Neural progenitor cell (in vitro differentiated cells): ENCODE data around the gene PTGDR. TPM values are rescaled to one million over a fixed set of nuclear protein-coding genes. Genes with fewer than 3 reads are reported as not detected.

ENCODE experiments used
- DNase-seq: peaks from one replicate; pipeline ENCODE4 v3.0.0-alpha.2; 2016; ENCODE audit warnings: low spot score
- H2AFZ ChIP-seq: fragments of 200-600 bp; sonication (generic); replicated peaks from 2 replicates; pipeline ENCODE4 v1.6.1; 2016; ENCODE audit warnings: antibody characterized with exemption
- H3F3A ChIP-seq: fragments of 200-600 bp; sonication (generic); 2 replicates; pipeline ENCODE4 v1.6.1; 2016; ENCODE audit warnings: antibody characterized with exemption, low read depth
- H3K27ac ChIP-seq: fragments of 200-600 bp; sonication (generic); 2 replicates; pipeline ENCODE4 v1.5.1; 2016; ENCODE audit warnings: mild to moderate bottlenecking
- H3K27me3 ChIP-seq: fragments of 200-600 bp; sonication (generic); 2 replicates; pipeline ENCODE4 v1.6.1; 2016; ENCODE audit warnings: mild to moderate bottlenecking, moderate library complexity
- H3K36me3 ChIP-seq: fragments of 200-600 bp; sonication (generic); 2 replicates; pipeline ENCODE4 v1.5.1; 2016
- H3K4me1 ChIP-seq: fragments of 200-600 bp; sonication (generic); 2 replicates; pipeline ENCODE4 v1.6.1; 2016; ENCODE audit warnings: mixed run types
- H3K4me2 ChIP-seq: fragments of 200-600 bp; sonication (generic); 2 replicates; pipeline ENCODE4 v1.6.1; 2016
- H3K4me3 ChIP-seq: fragments of 200-600 bp; sonication (generic); 2 replicates; pipeline ENCODE4 v1.5.1; 2016
- H3K79me2 ChIP-seq: fragments of 200-600 bp; sonication (generic); 2 replicates; pipeline ENCODE4 v1.6.1; 2016; ENCODE audit warnings: low read depth
- H3K9ac ChIP-seq: fragments of 200-600 bp; sonication (generic); 2 replicates; pipeline ENCODE4 v1.6.1; 2016
- H3K9me3 ChIP-seq: fragments of 200-600 bp; sonication (generic); 2 replicates; pipeline ENCODE4 v1.5.1; 2016; ENCODE audit warnings: low read depth
- H4K20me1 ChIP-seq: fragments of 200-600 bp; sonication (generic); 2 replicates; pipeline ENCODE4 v1.6.1; 2016; ENCODE audit warnings: low read depth
- H3K27ac Mint-ChIP-seq: 3 replicates; pipeline ENCODE4 v1.8.0; 2021; ENCODE audit warnings: mixed read lengths
- H3K27me3 Mint-ChIP-seq: 2 replicates; pipeline ENCODE4 v1.8.0; 2022; ENCODE audit warnings: low read depth, mild to moderate bottlenecking, inconsistent platforms, moderate library complexity, mixed read lengths; ENCODE audit not compliant: insufficient read depth
- H3K36me3 Mint-ChIP-seq: 3 replicates; pipeline ENCODE4 v1.8.0; 2021; ENCODE audit warnings: mixed read lengths
- H3K4me1 Mint-ChIP-seq: 3 replicates; pipeline ENCODE4 v1.8.0; 2021; ENCODE audit warnings: mixed read lengths
- H3K4me3 Mint-ChIP-seq: 3 replicates; pipeline ENCODE4 v1.8.0; 2021; ENCODE audit warnings: mild to moderate bottlenecking, moderate library complexity, mixed read lengths
- H3K9me3 Mint-ChIP-seq: 3 replicates; pipeline ENCODE4 v1.8.0; 2020; ENCODE audit warnings: mixed read lengths
- CTCF ChIP-seq: fragments of 200-600 bp; sonication (generic); IDR thresholded peaks from 2 replicates; pipeline ENCODE4 v1.5.1; 2017; ENCODE audit warnings: antibody characterized with exemption, mild to moderate bottlenecking
- EZH2 ChIP-seq: fragments of 200-600 bp; sonication (generic); IDR thresholded peaks from 2 replicates; pipeline ENCODE4 v1.6.1; 2017; ENCODE audit warnings: antibody characterized with exemption, mild to moderate bottlenecking, moderate library complexity
- EZH2phosphoT487 ChIP-seq: fragments of 200-600 bp; sonication (generic); IDR thresholded peaks from 2 replicates; pipeline ENCODE4 v1.6.1; 2017; ENCODE audit warnings: antibody characterized with exemption
- total RNA-seq: library from RNA; depleted of rRNA; stranded (reverse); fragments of >200 nt; gene quantifications from 2 replicates; pipeline ENCODE4 v1.2.3, GENCODE V29; 2015; ENCODE audit warnings: low replicate concordance

The PTGDR gene
- total RNA-seq, 1 donor from 2014 or later, result 0.58 TPM

- Histone ChIP-seq H4K20me1 (no peaks in the 10 kb centered on the region), H3K4me2 (no peak overlapping the region), H3F3A (no peaks in the 10 kb centered on the region), H3K27ac (no peak overlapping the region), H3K9ac (no peak overlapping the region), H3K9me3 (no peaks in the 10 kb centered on the region), H3K27me3 (peaks cover 65% of the 10 kb centered on the region), H3K4me3 (no peak overlapping the region), H3K79me2 (no peaks in the 10 kb centered on the region), H3K4me1 (no peaks in the 10 kb centered on the region), H3K36me3 (no peaks in the 10 kb centered on the region), H2AFZ (no peak overlapping the region)
- Mint-ChIP-seq H3K4me1 (peaks cover 11% of the 10 kb centered on the region), H3K9me3 (peaks cover 2% of the 10 kb centered on the region), H3K27ac (no peak overlapping the region), H3K4me3 (no peak overlapping the region), H3K36me3 (no peaks in the 10 kb centered on the region), H3K27me3 (peaks cover 46% of the 10 kb centered on the region)
- DNase-seq, result no peak
- TF ChIP-seq EZH2phosphoT487 (no peak), CTCF (no peak), EZH2 (no peak)
Measured at GRCh38 chr14:52266179-52266578, 1.3 kb upstream of the PTGDR start.

- DNase-seq, result no peak
- no peaks in the 10 kb centered on the region for H4K20me1 ChIP-seq
- Mint-ChIP-seq H3K4me1 (peaks cover 11% of the 10 kb centered on the region), H3K4me3 (peak overlapping the region; percentile 48), H3K36me3 (no peaks in the 10 kb centered on the region), H3K9me3 (peaks cover 2% of the 10 kb centered on the region), H3K27me3 (peaks cover 46% of the 10 kb centered on the region), H3K27ac (no peak overlapping the region)
- no peaks in the 10 kb centered on the region for H3K9me3 ChIP-seq
- no peaks in the 10 kb centered on the region for H3K4me1 ChIP-seq
- no peak overlapping the region for H3K9ac ChIP-seq
- no peaks in the 10 kb centered on the region for H3K79me2 ChIP-seq
- H3K27me3 ChIP-seq, result peaks cover 65% of the 10 kb centered on the region
- no peaks in the 10 kb centered on the region for H3K36me3 ChIP-seq
- no peak overlapping the region for H3K27ac ChIP-seq
- H3K4me3 ChIP-seq, result no peak overlapping the region
- H2AFZ ChIP-seq, result no peak overlapping the region
- TF ChIP-seq EZH2 (no peak), CTCF (no peak), EZH2phosphoT487 (no peak)
- no peaks in the 10 kb centered on the region for H3F3A ChIP-seq
- H3K4me2 ChIP-seq, result peak overlapping the region; percentile 94
Measured at GRCh38 chr14:52266782-52267181, 716 bp upstream of the PTGDR start.

- no peak overlapping the region for H3K27ac ChIP-seq
- no peaks in the 10 kb centered on the region for H3K79me2 ChIP-seq
- peak; percentile 66 for DNase-seq
- peak overlapping the region; percentile 91 for H2AFZ ChIP-seq
- no peaks in the 10 kb centered on the region for H3K9me3 ChIP-seq
- H3K27me3 Mint-ChIP-seq, result peaks cover 48% of the 10 kb centered on the region
- no peaks in the 10 kb centered on the region for H3K36me3 ChIP-seq
- no peaks in the 10 kb centered on the region for H3K36me3 Mint-ChIP-seq
- H3K9me3 Mint-ChIP-seq, result peaks cover 2% of the 10 kb centered on the region
- no peaks in the 10 kb centered on the region for H3K4me1 ChIP-seq
- peaks cover 65% of the 10 kb centered on the region for H3K27me3 ChIP-seq
- peak overlapping the region; percentile 94 for H3K4me2 ChIP-seq
- H3K9ac ChIP-seq, result no peak overlapping the region
- no peaks in the 10 kb centered on the region for H3F3A ChIP-seq
- H3K4me3 ChIP-seq, result peak overlapping the region; percentile 63
- H3K27ac Mint-ChIP-seq, result no peak overlapping the region
- peak overlapping the region; percentile 83 for H3K4me3 Mint-ChIP-seq
- peaks cover 11% of the 10 kb centered on the region for H3K4me1 Mint-ChIP-seq
- TF ChIP-seq CTCF (no peak), EZH2 (peak; percentile 93), EZH2phosphoT487 (peak; percentile 83)
- H4K20me1 ChIP-seq, result no peaks in the 10 kb centered on the region
Measured at GRCh38 chr14:52268279-52269061, 972 bp downstream of the PTGDR start.
